ES-I3 (cell line): ENCODE data around the gene RABL6.

Source experiments
- H3K36me3 ChIP-seq: 2 replicates; pipeline ENCODE4 v1.6.1; 2013; ENCODE audit warnings: mild to moderate bottlenecking, low read length, control low read depth, moderate library complexity; ENCODE audit not compliant: insufficient read depth
- H3K4me1 ChIP-seq: 2 replicates; pipeline ENCODE4 v1.6.1; 2013; ENCODE audit warnings: mild to moderate bottlenecking, control low read depth, low read length; ENCODE audit not compliant: insufficient read depth
- H3K9ac ChIP-seq: 2 replicates; pipeline ENCODE4 v1.6.1; 2013; ENCODE audit warnings: low read depth, mild to moderate bottlenecking, low read length, moderate library complexity
- H3K9me3 ChIP-seq: 2 replicates; pipeline ENCODE4 v1.6.1; 2013; ENCODE audit warnings: mild to moderate bottlenecking, low read length, moderate library complexity; ENCODE audit not compliant: control insufficient read depth, insufficient read depth

Gene RABL6

DNA sequence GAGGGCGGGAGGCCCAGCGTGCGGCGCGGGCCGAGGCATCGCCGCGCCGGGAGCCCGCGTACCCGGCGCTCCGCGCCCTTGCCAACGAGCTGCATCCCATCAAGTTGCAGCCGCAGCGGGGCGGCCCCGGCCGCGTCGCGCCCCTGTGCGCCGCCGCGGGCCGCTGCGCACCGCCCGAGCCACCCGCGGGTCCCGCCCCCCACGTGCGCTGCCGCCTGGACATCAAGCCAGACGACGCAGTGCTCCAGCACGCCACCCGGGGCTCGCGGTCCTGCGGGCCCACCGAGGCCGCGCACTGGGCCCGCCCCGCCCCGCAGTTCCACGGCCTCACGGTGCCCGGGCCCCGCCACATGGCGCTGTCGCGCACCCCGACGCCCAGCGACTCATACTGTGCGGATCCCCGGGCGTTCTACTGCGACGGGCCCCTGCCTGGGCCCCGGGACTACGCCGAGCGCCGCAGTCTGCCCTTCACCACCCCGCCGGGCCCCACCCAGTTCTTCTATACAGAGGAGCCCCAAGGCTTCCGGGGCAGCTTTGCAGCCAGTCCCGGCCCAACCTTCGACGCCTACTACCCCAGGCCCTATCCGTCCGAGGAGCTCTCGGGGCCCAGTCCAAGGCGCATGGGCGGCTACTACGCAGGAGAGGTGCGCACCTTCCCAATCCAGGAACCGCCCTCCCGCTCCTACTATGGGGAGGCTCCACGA is 37.2 kb downstream of the RABL6 start:
- H3K9me3 ChIP-seq = no peaks in the 10 kb centered on the region
- H3K36me3 ChIP-seq = no peaks in the 10 kb centered on the region
- peaks cover 8% of the 10 kb centered on the region; the same call in 1 of the 2 replicates for H3K4me1 ChIP-seq
- H3K9ac ChIP-seq = no peak overlapping the region

DNA sequence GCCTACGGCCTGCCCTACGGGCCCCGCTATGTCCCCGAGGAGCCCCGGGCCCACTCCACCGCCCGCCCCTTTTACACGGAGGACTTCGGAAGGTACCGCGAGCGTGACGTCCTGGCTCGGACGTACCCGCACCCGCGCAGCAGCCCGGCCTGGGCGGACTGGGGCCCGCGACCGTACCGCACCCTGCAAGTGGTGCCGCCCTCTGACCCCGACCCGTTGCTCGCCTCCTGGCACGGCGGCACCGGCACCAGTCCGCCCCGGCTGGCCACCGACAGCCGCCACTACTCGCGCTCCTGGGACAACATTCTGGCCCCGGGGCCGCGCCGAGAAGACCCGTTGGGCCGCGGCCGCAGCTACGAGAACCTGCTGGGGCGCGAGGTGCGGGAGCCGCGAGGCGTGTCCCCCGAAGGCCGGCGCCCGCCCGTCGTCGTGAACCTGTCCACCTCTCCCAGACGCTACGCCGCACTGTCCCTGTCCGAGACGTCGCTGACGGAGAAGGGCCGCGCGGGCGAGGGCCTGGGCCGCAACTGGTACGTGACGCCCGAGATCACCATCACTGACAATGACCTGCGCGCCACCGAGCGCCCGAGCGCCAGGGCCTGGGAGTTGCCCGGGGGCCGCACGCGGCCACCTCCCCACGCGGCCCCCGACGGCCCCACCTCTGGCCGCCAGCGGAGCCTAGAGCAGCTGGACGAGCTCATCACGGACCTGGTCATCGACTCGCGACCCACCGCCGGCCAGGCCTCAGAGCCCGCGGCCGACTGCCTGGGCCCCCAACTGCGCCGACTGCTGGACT is 37.9 kb downstream of the RABL6 start:
- Histone ChIP-seq H3K9ac (peak overlapping the region; percentile 4; the same call in 1 of the 2 replicates), H3K9me3 (no peaks in the 10 kb centered on the region), H3K36me3 (no peaks in the 10 kb centered on the region), H3K4me1 (peaks cover 4% of the 10 kb centered on the region; the same call in 1 of the 2 replicates)

DNA sequence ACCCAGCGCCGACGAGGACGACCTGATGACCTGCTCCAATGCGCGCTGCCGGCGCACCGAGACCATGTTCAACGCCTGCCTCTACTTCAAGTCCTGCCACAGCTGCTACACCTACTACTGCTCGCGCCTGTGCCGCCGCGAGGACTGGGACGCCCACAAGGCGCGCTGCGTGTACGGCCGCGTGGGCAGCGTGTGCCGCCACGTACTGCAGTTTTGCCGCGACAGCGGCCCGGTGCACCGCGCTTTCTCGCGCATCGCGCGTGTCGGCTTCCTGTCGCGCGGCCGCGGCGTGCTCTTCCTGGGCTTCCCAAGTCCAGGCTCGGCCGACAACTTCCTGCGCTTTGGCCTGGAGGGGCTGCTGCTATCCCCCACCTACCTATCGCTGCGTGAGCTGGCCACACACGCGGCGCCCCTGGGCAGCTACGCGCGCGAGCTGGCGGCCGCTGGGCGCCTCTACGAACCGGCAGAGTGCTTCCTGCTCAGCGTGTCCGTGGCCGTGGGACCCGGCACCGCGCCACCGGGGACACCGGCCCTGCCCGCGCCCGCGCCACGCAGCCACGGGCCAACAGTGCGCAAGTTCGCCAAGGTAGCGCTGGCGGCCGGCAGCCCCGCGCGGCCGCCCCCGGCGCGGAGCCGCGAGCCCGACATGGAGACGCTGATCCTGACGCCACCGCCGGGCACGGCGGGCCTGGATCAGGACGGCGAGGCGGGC is 38.8 kb downstream of the RABL6 start:
- Histone ChIP-seq H3K36me3 (no peaks in the 10 kb centered on the region), H3K4me1 (peaks cover 2% of the 10 kb centered on the region; the same call in 1 of the 2 replicates), H3K9ac (peak overlapping the region; percentile 47; the same call in 1 of the 2 replicates), H3K9me3 (no peaks in the 10 kb centered on the region)

GRCh38 chr9:136847088-136847825 is 39.5 kb downstream of the RABL6 start:
- H3K36me3 ChIP-seq = no peaks in the 10 kb centered on the region
- no peaks in the 10 kb centered on the region for H3K4me1 ChIP-seq
- H3K9ac ChIP-seq = peak overlapping the region; percentile 77
- H3K9me3 ChIP-seq = no peaks in the 10 kb centered on the region

GRCh38 chr9:136847826-136848392 is 40.2 kb downstream of the RABL6 start:
- Histone ChIP-seq H3K9me3 (no peaks in the 10 kb centered on the region), H3K4me1 (no peaks in the 10 kb centered on the region), H3K36me3 (no peaks in the 10 kb centered on the region), H3K9ac (peak overlapping the region; percentile 77)

DNA sequence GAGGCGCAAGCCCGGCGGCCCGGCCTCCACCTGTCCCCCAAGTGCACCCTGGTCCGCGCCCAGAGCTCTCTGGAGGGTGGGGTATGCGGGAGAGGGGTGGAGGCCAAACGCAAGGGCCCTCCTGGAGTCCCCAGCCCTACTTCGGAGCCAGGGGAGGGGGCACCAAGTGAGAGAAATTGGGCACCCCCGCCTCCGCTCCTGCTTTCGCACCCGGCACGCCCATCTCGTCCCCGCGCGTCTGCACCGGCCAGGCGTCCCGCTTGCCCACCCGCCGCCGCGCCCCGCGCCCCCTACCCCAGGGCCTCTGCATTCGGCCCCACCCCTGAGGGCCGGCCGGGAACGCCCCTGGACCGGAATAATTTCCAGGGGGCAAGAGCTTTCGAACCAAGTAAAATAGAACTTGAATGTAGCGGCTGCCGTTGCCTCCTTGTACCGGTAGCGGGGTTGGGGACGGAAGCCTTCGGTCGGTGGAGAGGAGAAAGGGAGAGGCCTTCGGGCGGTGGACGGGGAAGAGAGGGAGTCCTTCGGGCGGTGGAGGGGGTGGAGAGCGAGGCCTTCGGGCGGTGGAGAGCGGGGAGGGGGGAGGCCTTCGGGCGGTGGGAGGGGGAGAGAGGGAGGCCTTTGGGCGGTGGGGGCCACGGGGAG is 40.8 kb downstream of the RABL6 start:
- Histone ChIP-seq H3K9ac (peak overlapping the region; percentile 77), H3K9me3 (no peaks in the 10 kb centered on the region), H3K36me3 (no peaks in the 10 kb centered on the region), H3K4me1 (no peaks in the 10 kb centered on the region)

GRCh38 chr9:136849038-136849959 is 41.6 kb downstream of the RABL6 start, which contains the start of gene PHPT1:
TSS of gene PHPT1 (plus strand) at chr9:136849409. CDS start at chr9:136849431, 22 bp downstream.
- no peaks in the 10 kb centered on the region for H3K36me3 ChIP-seq
- peak within 1 kb of the TSS; percentile 79 for H3K9ac ChIP-seq
- no peaks in the 10 kb centered on the region for H3K9me3 ChIP-seq
- H3K4me1 ChIP-seq = no peaks in the 10 kb centered on the region

GRCh38 chr9:136849960-136850865 is 42.5 kb downstream of the RABL6 start:
- Histone ChIP-seq H3K9ac (peak overlapping the region; percentile 79), H3K36me3 (no peaks in the 10 kb centered on the region)

DNA sequence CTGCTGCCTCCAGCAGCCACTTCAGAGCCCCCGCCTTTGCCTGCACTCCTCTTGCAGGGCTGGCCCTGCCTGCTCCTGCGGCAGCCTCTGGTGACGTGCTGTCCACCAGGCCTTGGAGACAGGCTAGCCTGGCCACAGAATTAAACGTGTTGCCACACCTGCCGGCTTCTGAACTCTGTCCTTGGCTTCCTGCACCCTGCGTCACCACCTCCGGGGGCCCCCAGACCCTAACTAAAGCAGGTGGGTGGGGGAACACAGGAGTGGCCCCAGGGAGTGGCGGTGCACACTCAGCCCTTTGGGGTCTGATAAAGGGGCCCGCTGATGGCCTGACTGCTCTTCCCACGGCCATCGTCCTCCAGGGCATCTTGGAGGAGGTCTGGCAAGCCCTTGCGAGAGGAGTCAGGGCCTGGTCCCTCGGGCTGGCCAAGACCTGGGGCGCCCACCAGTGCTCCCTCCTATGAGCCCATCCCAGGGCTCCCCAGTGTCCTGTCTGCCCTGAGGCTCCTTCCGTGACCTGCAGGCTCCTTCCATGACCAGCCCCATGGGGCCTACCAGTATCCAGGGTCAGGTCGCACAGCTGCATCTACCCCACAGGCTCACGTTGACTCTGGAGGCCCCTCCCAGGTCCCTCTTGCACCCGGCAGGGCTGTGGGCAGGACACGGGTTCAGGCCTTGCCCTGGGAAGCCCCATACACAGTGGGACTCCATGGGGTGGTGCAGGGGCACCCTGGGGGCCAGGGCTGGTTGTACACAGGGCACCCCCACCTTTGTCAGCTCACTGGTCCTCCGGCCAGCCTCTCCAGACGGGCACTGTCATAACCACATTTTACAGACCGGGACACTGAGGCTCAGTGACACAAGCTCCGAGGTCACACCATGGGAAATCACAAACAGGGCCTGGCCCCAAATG is 43.4 kb downstream of the RABL6 start:
- Histone ChIP-seq H3K4me1 (no peaks in the 10 kb centered on the region), H3K9ac (no peak overlapping the region), H3K9me3 (no peaks in the 10 kb centered on the region), H3K36me3 (no peaks in the 10 kb centered on the region)

More at GRCh38 chr9:136849960-136850865, 42.5 kb downstream of the RABL6 start:
- Histone ChIP-seq H3K4me1 (no peaks in the 10 kb centered on the region), H3K9me3 (no peaks in the 10 kb centered on the region)

DNA sequence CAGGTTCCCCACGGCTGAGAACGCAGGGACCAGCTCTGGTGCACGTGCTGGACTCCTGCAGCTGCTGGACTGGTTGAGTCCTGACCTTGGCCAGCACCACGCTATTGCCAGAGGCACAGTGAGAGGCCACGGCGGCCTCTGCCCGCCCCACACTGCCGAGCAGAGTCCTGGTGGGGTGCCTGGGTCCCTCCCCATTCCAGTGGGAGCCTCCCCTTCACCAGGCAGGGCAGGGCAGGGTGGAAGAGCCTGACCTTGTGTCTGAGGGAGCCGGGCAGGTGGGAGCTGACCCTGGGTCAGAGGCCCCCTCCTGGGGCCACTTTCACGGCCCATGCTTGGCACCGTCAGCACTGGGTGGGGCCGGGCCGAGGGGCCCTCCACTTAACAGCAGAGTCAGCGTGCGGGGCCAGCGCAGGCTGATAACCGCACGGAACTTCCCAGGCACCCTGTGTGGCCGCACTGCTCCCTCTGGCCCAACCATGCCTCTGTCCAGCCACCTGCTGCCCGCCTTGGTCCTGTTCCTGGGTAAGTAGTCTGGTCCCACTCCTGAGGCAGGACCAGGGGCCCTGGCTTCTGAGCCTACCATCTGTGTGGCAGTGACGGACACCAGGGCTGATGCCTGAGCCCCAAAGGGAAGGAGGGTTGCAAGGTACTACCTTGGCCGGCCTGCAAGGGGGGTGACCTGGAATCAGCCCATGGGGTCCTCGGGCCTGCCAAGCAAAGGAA is 44.4 kb downstream of the RABL6 start, which contains the start of gene MAMDC4:
MAMDC4 (plus strand) TSS at position 406 of the 723 bp plus-strand sequence; CDS start at position 477, 71 bp downstream.
- no peaks in the 10 kb centered on the region for H3K36me3 ChIP-seq
- no peaks in the 10 kb centered on the region for H3K4me1 ChIP-seq

More for the DNA sequence above, 44.4 kb downstream of the RABL6 start, which contains the start of gene MAMDC4:
- Histone ChIP-seq H3K9me3 (no peaks in the 10 kb centered on the region), H3K9ac (no peak within 1 kb of the TSS)
